Lower leg skin (tissue), 4 donors: ENCODE results near the gene FAM9A. TPM values are rescaled to one million over a fixed set of nuclear protein-coding genes. Genes with fewer than 3 reads are reported as not detected.

Experiments used
- DNase-seq, 2 donors: peaks; one replicate each; pipeline ENCODE4 v3.0.0-alpha.2; 2019; ENCODE audit warnings: low spot score in 2 of 2
- H3K4me3 ChIP-seq: fragments of 200-600 bp; sonication (generic); 2 replicates; pipeline ENCODE4 v1.5.1; 2017; ENCODE audit warnings: mild to moderate bottlenecking, low read depth; ENCODE audit not compliant: poor library complexity, severe bottlenecking
- POLR2A ChIP-seq, 2 donors: fragments of 450-650 bp; IDR thresholded peaks; one replicate each; pipeline ENCODE4 v1.6.1; 2016 to 2017; ENCODE audit warnings: antibody characterized with exemption in 2 of 2, mild to moderate bottlenecking in 1 of 2, moderate library complexity in 1 of 2
- WGBS, 2 donors: methylation state at CpG; one replicate each; pipeline ENCODE4 v1.1.5; 2018; 5-methylcytosine and 5-hydroxymethylcytosine counted together
- intact Hi-C: fragments of 100-400 bp; cut with DNase I; formaldehyde crosslinking; loops from one replicate; pipeline ENCODE4 v1.15.0; 2023; ENCODE audit warnings: low total_unique reads
- total RNA-seq, 4 donors: library from RNA; depleted of rRNA; stranded (reverse); fragments of >200 nt; gene quantifications; one replicate each; pipeline ENCODE4 v1.1.0, GENCODE V29; 2016
- TF ChIP-seq, protein P1 (sequence below), 3 donors: fragments of 450-650 bp; IDR thresholded peaks; one replicate each; pipeline ENCODE4 v1.5.1; 2016; ENCODE audit warnings: antibody characterized with exemption in 3 of 3, mild to moderate bottlenecking in 3 of 3, moderate library complexity in 2 of 3

FAM9A gene
- total RNA-seq, 4 donors from 2014 or later: not detected

DNA sequence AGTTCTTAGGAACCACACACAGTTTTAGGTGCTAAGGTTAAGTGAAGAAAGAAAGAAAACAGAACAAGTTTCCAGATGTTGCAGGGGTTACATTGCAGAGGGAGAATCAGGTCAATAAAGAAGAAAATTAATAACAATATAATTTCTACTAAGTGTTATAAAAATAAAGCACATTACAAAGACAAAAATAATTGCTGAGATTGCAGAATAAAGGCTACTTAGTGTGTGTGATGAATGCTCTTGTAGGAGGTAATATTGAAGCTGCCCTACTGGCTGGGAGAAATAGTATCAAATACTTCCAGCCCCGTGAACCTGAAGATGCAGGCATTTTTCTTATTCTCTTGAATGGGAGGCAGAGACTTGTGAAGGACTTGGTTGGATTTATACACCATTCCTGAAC lies 33.2 kb upstream of the FAM9A start:
- H3K4me3 ChIP-seq: no peak overlapping the region
- intact Hi-C loops: no loop called here
- 72% methylated on average over 1 of the region's 1 CpG for WGBS, 2 donors
- no peak for DNase-seq
- no peak for TF ChIP-seq POLR2A (IDR thresholded peaks at IDR 0.05)
- TF ChIP-seq, protein P1, sequence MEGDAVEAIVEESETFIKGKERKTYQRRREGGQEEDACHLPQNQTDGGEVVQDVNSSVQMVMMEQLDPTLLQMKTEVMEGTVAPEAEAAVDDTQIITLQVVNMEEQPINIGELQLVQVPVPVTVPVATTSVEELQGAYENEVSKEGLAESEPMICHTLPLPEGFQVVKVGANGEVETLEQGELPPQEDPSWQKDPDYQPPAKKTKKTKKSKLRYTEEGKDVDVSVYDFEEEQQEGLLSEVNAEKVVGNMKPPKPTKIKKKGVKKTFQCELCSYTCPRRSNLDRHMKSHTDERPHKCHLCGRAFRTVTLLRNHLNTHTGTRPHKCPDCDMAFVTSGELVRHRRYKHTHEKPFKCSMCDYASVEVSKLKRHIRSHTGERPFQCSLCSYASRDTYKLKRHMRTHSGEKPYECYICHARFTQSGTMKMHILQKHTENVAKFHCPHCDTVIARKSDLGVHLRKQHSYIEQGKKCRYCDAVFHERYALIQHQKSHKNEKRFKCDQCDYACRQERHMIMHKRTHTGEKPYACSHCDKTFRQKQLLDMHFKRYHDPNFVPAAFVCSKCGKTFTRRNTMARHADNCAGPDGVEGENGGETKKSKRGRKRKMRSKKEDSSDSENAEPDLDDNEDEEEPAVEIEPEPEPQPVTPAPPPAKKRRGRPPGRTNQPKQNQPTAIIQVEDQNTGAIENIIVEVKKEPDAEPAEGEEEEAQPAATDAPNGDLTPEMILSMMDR (IDR thresholded peaks at IDR 0.05): no peak

DNA sequence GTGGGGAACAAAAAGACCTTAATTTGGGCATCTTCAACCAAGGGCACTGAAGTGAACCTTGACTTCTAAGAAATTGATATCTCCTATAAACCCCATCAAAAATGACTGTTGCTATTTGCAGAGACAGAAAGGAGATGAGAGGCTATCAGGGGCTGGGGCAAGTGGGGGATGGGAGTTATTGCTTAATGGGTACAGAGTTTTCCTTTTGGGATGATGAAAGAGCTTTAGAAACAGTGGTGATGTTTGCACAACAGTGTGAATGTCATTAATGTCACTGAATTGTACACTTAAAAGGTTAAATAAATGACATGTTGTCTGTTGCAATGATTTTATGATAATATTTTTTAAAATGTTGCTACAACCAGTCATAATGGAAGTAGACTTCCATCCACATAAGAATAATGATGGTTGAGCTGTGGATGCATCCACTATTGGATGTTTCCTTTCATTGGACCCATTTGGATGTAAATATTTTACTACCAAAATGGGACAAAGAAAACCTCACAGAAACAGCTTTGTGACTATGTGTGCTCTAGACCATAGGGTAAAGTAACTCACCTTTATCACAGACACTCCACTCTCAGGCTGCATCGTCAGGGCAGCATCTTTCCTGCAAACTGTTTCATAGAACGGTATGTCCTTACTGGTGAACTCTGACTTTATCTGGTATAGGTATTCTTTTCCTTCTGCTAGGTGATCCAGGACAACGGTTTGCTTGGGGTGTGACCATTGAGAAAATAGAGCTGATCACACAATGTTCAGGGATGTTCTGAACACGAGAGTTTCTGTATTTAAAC lies 31.6 kb upstream of the FAM9A start:
- TF ChIP-seq, protein P1 (IDR thresholded peaks at IDR 0.05): no peak
- TF ChIP-seq POLR2A (IDR thresholded peaks at IDR 0.05): no peak
- DNase-seq: no peak
- intact Hi-C loops: no loop called here
- 59 to 62% methylated on average over 4 of the region's 4 CpGs for WGBS, 2 donors
- H3K4me3 ChIP-seq: no peak overlapping the region

DNA sequence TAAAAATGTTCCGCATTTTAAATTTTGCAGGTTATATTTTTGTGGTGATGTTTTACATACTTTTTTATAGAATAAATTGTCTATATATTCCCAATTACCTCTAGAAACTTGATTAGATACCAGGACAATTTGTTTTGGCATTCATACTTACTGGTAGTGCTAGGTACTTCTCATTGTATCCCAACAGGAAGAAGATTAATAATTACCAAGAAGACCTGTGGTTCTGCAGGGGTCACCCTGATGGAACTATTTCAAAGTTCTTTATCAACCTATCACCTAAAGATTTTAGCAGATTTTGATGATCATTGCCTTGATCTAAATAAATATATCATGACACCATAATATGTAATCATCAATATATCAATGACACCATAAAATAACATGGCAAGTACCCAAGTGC lies 22.5 kb upstream of the FAM9A start:
- TF ChIP-seq, protein P1 (IDR thresholded peaks at IDR 0.05): no peak
- TF ChIP-seq POLR2A (IDR thresholded peaks at IDR 0.05): no peak
- no peak for DNase-seq
- no peak overlapping the region for H3K4me3 ChIP-seq
- WGBS, 2 donors: 98 to 100% methylated on average over 1 of the region's 1 CpG
- intact Hi-C loops: no loop called here

DNA sequence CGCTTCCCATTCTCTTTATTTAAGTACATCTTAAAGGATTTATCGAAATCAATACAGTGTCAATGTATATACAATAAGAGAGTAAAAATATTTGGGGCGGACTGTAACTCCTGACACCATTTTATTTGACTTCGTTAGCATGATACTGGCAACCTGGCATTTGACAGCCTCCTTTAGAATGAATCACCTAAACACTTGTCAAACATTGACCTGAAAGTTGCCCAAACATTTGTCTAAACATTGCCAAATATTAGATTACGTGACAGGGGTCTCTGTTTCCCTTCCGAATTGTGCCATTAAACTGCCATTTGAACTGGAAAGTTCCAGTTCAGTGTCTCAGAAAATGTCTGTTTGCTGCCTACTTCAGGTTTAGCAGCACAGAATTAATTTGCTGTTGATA lies 20.8 kb upstream of the FAM9A start:
- 79 to 84% methylated on average over 6 of the region's 6 CpGs for WGBS, 2 donors
- no peak overlapping the region for H3K4me3 ChIP-seq
- no peak for DNase-seq
- intact Hi-C loops: no loop called here
- no peak for TF ChIP-seq POLR2A (IDR thresholded peaks at IDR 0.05)
- TF ChIP-seq, protein P1 (IDR thresholded peaks at IDR 0.05): no peak

DNA sequence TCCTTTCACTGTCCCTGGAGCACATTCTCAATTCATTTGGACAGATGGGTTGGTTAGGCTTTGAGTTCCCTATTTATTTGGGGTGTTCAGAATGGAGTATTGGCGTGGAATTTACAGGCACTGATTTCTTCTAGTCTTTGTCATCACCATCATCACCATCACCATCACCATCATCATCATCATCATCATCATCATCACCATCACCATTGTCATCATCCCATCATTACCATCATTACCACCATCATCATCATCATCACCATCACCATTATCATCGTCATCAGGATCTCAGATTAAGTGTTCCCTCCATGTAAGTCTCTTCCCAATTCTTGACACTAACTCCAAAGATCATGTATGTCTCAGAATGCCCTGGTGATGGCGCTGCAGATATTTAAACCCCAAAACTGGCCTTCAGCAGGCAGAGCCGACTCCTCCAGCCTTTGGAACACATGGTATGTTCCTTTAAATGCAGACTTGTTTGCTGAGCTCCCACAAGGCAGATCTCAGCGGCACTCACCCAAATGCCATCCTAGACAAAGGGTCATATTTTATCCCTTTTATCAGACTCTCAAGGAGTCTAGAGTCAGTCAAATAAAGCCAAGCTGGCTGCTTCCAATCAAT lies 19.8 kb upstream of the FAM9A start:
- 49 to 53% methylated on average over 4 to 5 of the region's 5 CpGs for WGBS, 2 donors
- TF ChIP-seq, protein P1 (IDR thresholded peaks at IDR 0.05): no peak
- TF ChIP-seq POLR2A (IDR thresholded peaks at IDR 0.05): no peak
- DNase-seq: no peak
- intact Hi-C loops: no loop called here
- no peak overlapping the region for H3K4me3 ChIP-seq
